HepG2 (cell line): Measurements from ENCODE around the gene RETREG2. TPM values are rescaled to one million over a fixed set of nuclear protein-coding genes. Genes with fewer than 3 reads are reported as not detected.

ENCODE experiments used
- ATF1 ChIP-seq: IDR thresholded peaks from 2 replicates; pipeline ENCODE4 v1.6.1; 2016; ENCODE audit warnings: mild to moderate bottlenecking, control low read depth
- BATF2 ChIP-seq: sonication (generic); formaldehyde crosslinking; IDR thresholded peaks from 2 replicates; pipeline ENCODE4 v1.8.0; 2022; ENCODE audit warnings: mild to moderate bottlenecking, missing genetic modification reagents, moderate library complexity
- GLI4 ChIP-seq: sonication (generic); formaldehyde crosslinking; IDR thresholded peaks from 2 replicates; pipeline ENCODE4 v1.5.1; 2020; ENCODE audit warnings: missing genetic modification reagents, mild to moderate bottlenecking, moderate library complexity, borderline replicate concordance
- MED13 ChIP-seq: sonication (generic); formaldehyde crosslinking; IDR thresholded peaks from 2 replicates; pipeline ENCODE4 v1.5.0; 2020; ENCODE audit warnings: missing genetic modification reagents
- REL ChIP-seq: sonication (generic); formaldehyde crosslinking; conservative IDR thresholded peaks from 2 replicates; pipeline ENCODE4 v1.8.0; 2022; ENCODE audit warnings: mild to moderate bottlenecking, missing genetic modification reagents, moderate library complexity
- TRIM24 ChIP-seq: sonication (generic); formaldehyde crosslinking; IDR thresholded peaks from 2 replicates; pipeline ENCODE4 v1.8.0; 2022; ENCODE audit warnings: mild to moderate bottlenecking, missing genetic modification reagents
- TSC22D2 ChIP-seq: sonication (generic); formaldehyde crosslinking; IDR thresholded peaks from 2 replicates; pipeline ENCODE4 v1.5.1; 2020; ENCODE audit warnings: missing genetic modification reagents, mild to moderate bottlenecking, borderline replicate concordance
- ZBED4 ChIP-seq: sonication (generic); formaldehyde crosslinking; IDR thresholded peaks from 2 replicates; pipeline ENCODE4 v1.4.0; 2020; ENCODE audit warnings: missing genetic modification reagents, borderline replicate concordance
- ZNF280D ChIP-seq: sonication (generic); formaldehyde crosslinking; IDR thresholded peaks from 2 replicates; pipeline ENCODE4 v1.5.1; 2020; ENCODE audit warnings: mild to moderate bottlenecking, missing genetic modification reagents
- ZNF557 ChIP-seq: sonication (generic); formaldehyde crosslinking; IDR thresholded peaks from 2 replicates; pipeline ENCODE4 v1.4.0; 2020; ENCODE audit warnings: missing genetic modification reagents
- ZNF644 ChIP-seq: IDR thresholded peaks from 2 replicates; pipeline ENCODE4 v1.6.1; 2016; ENCODE audit warnings: low read depth
- polyA plus RNA-seq, 8 experiments: library from polyadenylated mRNA; depleted of rRNA in 3 of 8; stranded (reverse) in 7 of 8; unstranded in 1 of 8; fragments of >200 nt; fragmentation: Illumina TruSeq in 4 of 8; extraction: Trizol in 4 of 8; gene quantifications; 2 replicates each; pipeline versions ENCODE4 v1.2.1 to v1.2.3, GENCODE V29; 2011 to 2016; ENCODE audit warnings: low read depth in 4 of 8, missing spikeins in 1 of 8, mixed read lengths in 1 of 8; ENCODE audit not compliant: insufficient read depth in 1 of 8
- total RNA-seq, 5 experiments: library from RNA; depleted of rRNA; stranded (reverse); fragments of >200 nt; fragmentation: Illumina TruSeq; extraction: Trizol; gene quantifications; 2 replicates each; pipeline ENCODE4 v1.2.3, GENCODE V29; 2016; ENCODE audit warnings: low read depth in 1 of 5
- TF ChIP-seq, protein P1 (sequence below): sonication (generic); formaldehyde crosslinking; IDR thresholded peaks from 2 replicates; pipeline ENCODE4 v1.4.0; 2020; ENCODE audit warnings: mild to moderate bottlenecking, low read depth, missing genetic modification reagents
- TF ChIP-seq, protein P2 (sequence below): fragments of 450-650 bp; IDR thresholded peaks from 2 replicates; pipeline ENCODE4 v1.6.1; 2016

The RETREG2 gene
- total and polyA plus RNA-seq, 2 of the 13 experiments (the other 11 are each of a cell fraction or from before 2014, with no cell fraction given) = 86.0 to 134 TPM

- TF ChIP-seq MED13 (CRISPR knock-in tag) = peak; percentile 87
- TF ChIP-seq ZNF644 (CRISPR knock-in tag) = no peak; the same call in 1 of the 2 replicates
- no peak for TF ChIP-seq ATF1
- 0 out of 2 replicates have a peak, but pooled peaks have one; percentile 41 for TF ChIP-seq REL (CRISPR knock-in tag)
- peak; percentile 65; the same call in 1 of the 2 replicates for TF ChIP-seq BATF2 (CRISPR knock-in tag)
- TF ChIP-seq, protein P1, sequence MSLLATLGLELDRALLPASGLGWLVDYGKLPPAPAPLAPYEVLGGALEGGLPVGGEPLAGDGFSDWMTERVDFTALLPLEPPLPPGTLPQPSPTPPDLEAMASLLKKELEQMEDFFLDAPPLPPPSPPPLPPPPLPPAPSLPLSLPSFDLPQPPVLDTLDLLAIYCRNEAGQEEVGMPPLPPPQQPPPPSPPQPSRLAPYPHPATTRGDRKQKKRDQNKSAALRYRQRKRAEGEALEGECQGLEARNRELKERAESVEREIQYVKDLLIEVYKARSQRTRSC = peak; percentile 48; the same call in 1 of the 2 replicates
- peak; percentile 41; the same call in 1 of the 2 replicates for TF ChIP-seq ZBED4 (CRISPR knock-in tag)
- TF ChIP-seq, protein P2, sequence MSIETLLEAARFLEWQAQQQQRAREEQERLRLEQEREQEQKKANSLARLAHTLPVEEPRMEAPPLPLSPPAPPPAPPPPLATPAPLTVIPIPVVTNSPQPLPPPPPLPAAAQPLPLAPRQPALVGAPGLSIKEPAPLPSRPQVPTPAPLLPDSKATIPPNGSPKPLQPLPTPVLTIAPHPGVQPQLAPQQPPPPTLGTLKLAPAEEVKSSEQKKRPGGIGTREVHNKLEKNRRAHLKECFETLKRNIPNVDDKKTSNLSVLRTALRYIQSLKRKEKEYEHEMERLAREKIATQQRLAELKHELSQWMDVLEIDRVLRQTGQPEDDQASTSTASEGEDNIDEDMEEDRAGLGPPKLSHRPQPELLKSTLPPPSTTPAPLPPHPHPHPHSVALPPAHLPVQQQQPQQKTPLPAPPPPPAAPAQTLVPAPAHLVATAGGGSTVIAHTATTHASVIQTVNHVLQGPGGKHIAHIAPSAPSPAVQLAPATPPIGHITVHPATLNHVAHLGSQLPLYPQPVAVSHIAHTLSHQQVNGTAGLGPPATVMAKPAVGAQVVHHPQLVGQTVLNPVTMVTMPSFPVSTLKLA = peak; percentile 5; the same call in 1 of the 2 replicates
- peak; percentile 60; the same call in 1 of the 2 replicates for TF ChIP-seq ZNF557 (CRISPR knock-in tag)
- TF ChIP-seq ZNF280D (CRISPR knock-in tag) = peak; percentile 66; the same call in 1 of the 2 replicates
- peak; percentile 94; the same call in 1 of the 2 replicates for TF ChIP-seq GLI4 (CRISPR knock-in tag)
- peak; percentile 20; the same call in 1 of the 2 replicates for TF ChIP-seq TSC22D2
- no peak for TF ChIP-seq TRIM24 (CRISPR knock-in tag)
Observed at GRCh38 chr2:219160186-219161017, 17.7 kb upstream of the RETREG2 start, which contains the start of gene NHEJ1 (continued).
